A549 (cell line): ENCODE measurements around the gene PYGL.

Source experiments
- CEBPB ChIP-seq, 2 experiments: fragments of >200 bp in 1 of 2; sonication (Bioruptor Twin) in 1 of 2; formaldehyde crosslinking in 1 of 2; IDR thresholded peaks; 2 replicates each; pipeline ENCODE4 v1.6.1; 2012 to 2016
- CHD2 ChIP-seq: fragments of 150-350 bp; IDR thresholded peaks from 2 replicates; pipeline ENCODE4 v1.6.1; 2014; ENCODE audit warnings: low read length; ENCODE audit not compliant: partially characterized antibody
- CHD4 ChIP-seq: fragments of 200-600 bp; sonication (generic); IDR thresholded peaks from 2 replicates; pipeline ENCODE4 v1.6.1; 2016; ENCODE audit warnings: antibody characterized with exemption, mild to moderate bottlenecking, borderline replicate concordance
- CTCF ChIP-seq: fragments of >200 bp; sonication (Bioruptor Twin); formaldehyde crosslinking; IDR thresholded peaks from 3 replicates; pipeline ENCODE4 v1.5.1; 2016
- E2F6 ChIP-seq: IDR thresholded peaks from 2 replicates; pipeline ENCODE4 v1.6.1; 2012; ENCODE audit warnings: low read depth, borderline replicate concordance
- ESRRA ChIP-seq: fragments of 150-350 bp; IDR thresholded peaks from 2 replicates; pipeline ENCODE4 v1.6.1; 2014; ENCODE audit warnings: mild to moderate bottlenecking, low read length, borderline replicate concordance
- MAZ ChIP-seq: fragments of 150-350 bp; IDR thresholded peaks from 2 replicates; pipeline ENCODE4 v1.6.1; 2014; ENCODE audit warnings: antibody characterized with exemption, low read depth, low read length, borderline replicate concordance
- PHF8 ChIP-seq: fragments of 200-600 bp; sonication (generic); IDR thresholded peaks from 2 replicates; pipeline ENCODE4 v1.6.1; 2016; ENCODE audit warnings: low read depth, mild to moderate bottlenecking, antibody characterized with exemption, moderate library complexity, borderline replicate concordance
- POLR2A ChIP-seq: IDR thresholded peaks from 2 replicates; pipeline ENCODE4 v1.6.1; 2012; ENCODE audit warnings: mild to moderate bottlenecking, low read length
- POLR2AphosphoS2 ChIP-seq: conservative IDR thresholded peaks from 2 replicates; pipeline ENCODE4 v1.6.1; 2012; ENCODE audit warnings: low read length, improper control_type of control experiment, inconsistent platforms
- RAD21 ChIP-seq, 2 experiments: fragments of >200 bp in 1 of 2; sonication (Bioruptor Twin) in 1 of 2; formaldehyde crosslinking in 1 of 2; IDR thresholded peaks in 1 of 2; conservative IDR thresholded peaks in 1 of 2; 2 replicates in 1 of 2; 3 replicates in 1 of 2; pipeline ENCODE4 v1.6.1; 2012 to 2018; ENCODE audit warnings: inconsistent platforms in 1 of 2
- REST ChIP-seq: fragments of 200-600 bp; sonication (generic); IDR thresholded peaks from 2 replicates; pipeline ENCODE4 v1.6.1; 2016; ENCODE audit warnings: antibody characterized with exemption, mild to moderate bottlenecking, moderate library complexity
- TP53 ChIP-seq: fragments of 250-450 bp; sonication (Bioruptor Pico); IDR thresholded peaks from 2 replicates; pipeline ENCODE4 v1.5.0; 2021; ENCODE audit warnings: mild to moderate bottlenecking, moderate library complexity
- TF ChIP-seq, protein P1 (sequence below): fragments of 450-650 bp; IDR thresholded peaks from 2 replicates; pipeline ENCODE4 v1.6.1; 2014; ENCODE audit warnings: antibody characterized with exemption

- no peak for TF ChIP-seq POLR2A
- no peak for TF ChIP-seq E2F6
- no peak for TF ChIP-seq RAD21 (conservative IDR thresholded peaks at IDR 0.05 in 1 of 2, IDR thresholded peaks at IDR 0.05 in 1 of 2)
- TF ChIP-seq MAZ = no peak
- no peak for TF ChIP-seq TP53 (CRISPR knock-in tag)
- no peak for TF ChIP-seq CHD4
- no peak for TF ChIP-seq PHF8
- no peak for TF ChIP-seq ESRRA
- no peak for TF ChIP-seq CTCF
- no peak for TF ChIP-seq CEBPB (IDR thresholded peaks at IDR 0.05)
- no peak for TF ChIP-seq POLR2AphosphoS2
- TF ChIP-seq CHD2 = no peak
- no peak for TF ChIP-seq REST
- TF ChIP-seq, protein P1, sequence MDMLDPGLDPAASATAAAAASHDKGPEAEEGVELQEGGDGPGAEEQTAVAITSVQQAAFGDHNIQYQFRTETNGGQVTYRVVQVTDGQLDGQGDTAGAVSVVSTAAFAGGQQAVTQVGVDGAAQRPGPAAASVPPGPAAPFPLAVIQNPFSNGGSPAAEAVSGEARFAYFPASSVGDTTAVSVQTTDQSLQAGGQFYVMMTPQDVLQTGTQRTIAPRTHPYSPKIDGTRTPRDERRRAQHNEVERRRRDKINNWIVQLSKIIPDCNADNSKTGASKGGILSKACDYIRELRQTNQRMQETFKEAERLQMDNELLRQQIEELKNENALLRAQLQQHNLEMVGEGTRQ = no peak
Measured at GRCh38 chr14:50874757-50875156, 69.5 kb downstream of the PYGL start.
